ENCODE results near the gene POLD2.
A peak's percentile ranks its signal among the peaks of the same experiment; 100 is the strongest.

POLD2 gene

GRCh38 chr7:44076101-44076895 lies 47.0 kb downstream of the POLD2 start:
- H3K4me3 ChIP-seq (replicated peaks in 1 of 2; ENCODE audit: low read depth in 2 of 2, low read length in 2 of 2): no peak overlapping the region
- no peak for DNase-seq (ENCODE audit: low read depth in 2 of 2)
- no peak for TF ChIP-seq CTCF (IDR thresholded peaks at IDR 0.05; ENCODE audit: low read depth, low read length)

GRCh38 chr7:44075296-44076075 lies 47.9 kb downstream of the POLD2 start:
- H3K4me3 ChIP-seq (replicated peaks in 1 of 2; ENCODE audit: low read depth in 2 of 2, low read length in 2 of 2): no peak overlapping the region
- no peak for DNase-seq (ENCODE audit: low read depth in 2 of 2)
- no peak for TF ChIP-seq CTCF (IDR thresholded peaks at IDR 0.05; ENCODE audit: low read depth, low read length)

GRCh38 chr7:44074349-44074695 lies 49.0 kb downstream of the POLD2 start:
- no peak for TF ChIP-seq CTCF (IDR thresholded peaks at IDR 0.05; ENCODE audit: low read depth, low read length)
- H3K4me3 ChIP-seq (replicated peaks in 1 of 2; ENCODE audit: low read depth in 2 of 2, low read length in 2 of 2): no peak overlapping the region
- DNase-seq (ENCODE audit: low read depth in 2 of 2): no peak

GRCh38 chr7:44073664-44074348 lies 49.5 kb downstream of the POLD2 start:
- TF ChIP-seq CTCF (IDR thresholded peaks at IDR 0.05; ENCODE audit: low read depth, low read length): no peak
- H3K4me3 ChIP-seq (replicated peaks in 1 of 2; ENCODE audit: low read depth in 2 of 2, low read length in 2 of 2): peak overlapping the region in 1 of 2 donors; percentile 7
- peak in 1 of 2 donors; percentile 76 for DNase-seq (ENCODE audit: low read depth in 2 of 2)

GRCh38 chr7:44072364-44073231 lies 50.8 kb downstream of the POLD2 start:
- peak; percentile 93 for TF ChIP-seq CTCF (IDR thresholded peaks at IDR 0.05; ENCODE audit: low read depth, low read length)
- no peak overlapping the region for H3K4me3 ChIP-seq (replicated peaks in 1 of 2; ENCODE audit: low read depth in 2 of 2, low read length in 2 of 2)
- DNase-seq (ENCODE audit: low read depth in 2 of 2): peak; percentile 90 to 91

GRCh38 chr7:44071726-44072363 lies 51.5 kb downstream of the POLD2 start:
- no peak for TF ChIP-seq CTCF (IDR thresholded peaks at IDR 0.05; ENCODE audit: low read depth, low read length)
- no peak overlapping the region for H3K4me3 ChIP-seq (replicated peaks in 1 of 2; ENCODE audit: low read depth in 2 of 2, low read length in 2 of 2)
- no peak for DNase-seq (ENCODE audit: low read depth in 2 of 2)

All from cardiac fibroblast (primary cell).